Measurements from ENCODE around the gene PYGB.
"Not testable (repeated sequence)": the region's sequence is repeated elsewhere in the genome, so short reads cannot be mapped to it uniquely, and the experiment has no call there.

The PYGB gene

GRCh38 chr20:25230166-25230831 lies 17.6 kb upstream of the PYGB start:
- DNase-seq (ENCODE audit: low spot score) = no peak

DNA sequence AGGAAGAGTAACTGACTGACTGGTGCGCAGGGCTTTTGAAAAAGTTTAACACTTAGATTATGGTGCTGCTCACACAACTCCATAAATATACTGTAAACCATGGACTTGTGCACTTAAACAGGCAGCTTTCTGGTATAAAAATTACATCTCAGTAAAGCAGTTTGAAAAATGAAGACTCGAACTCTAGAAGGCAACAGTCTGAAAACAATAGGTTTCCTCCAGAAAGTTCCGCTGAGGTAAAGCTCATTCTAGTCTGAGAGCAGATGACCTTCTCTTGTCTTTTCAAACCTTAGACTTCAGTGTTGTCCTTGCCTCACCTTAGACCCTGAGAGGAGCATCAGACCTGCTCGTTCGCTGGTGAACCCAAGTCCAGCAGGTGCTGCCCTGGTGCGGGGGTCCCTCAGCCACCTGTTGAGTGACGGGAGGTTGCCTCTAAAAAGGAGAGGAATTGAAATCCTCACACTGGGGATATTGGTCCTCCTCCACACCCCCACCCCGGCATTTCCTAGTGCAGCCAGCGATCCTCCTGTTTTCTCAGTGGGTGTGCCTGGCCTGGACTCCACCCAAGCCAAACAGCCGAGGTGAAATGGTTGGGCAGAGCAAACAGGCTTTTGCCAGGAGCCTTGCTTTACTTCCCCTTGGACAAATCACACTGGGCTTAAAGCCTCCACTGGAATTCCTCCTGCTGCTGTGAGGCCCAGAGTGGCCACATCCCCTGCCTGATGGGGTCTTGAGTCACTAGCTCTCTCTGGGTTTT lies 14.7 kb upstream of the PYGB start:
- DNase-seq (ENCODE audit: low spot score) = peak; percentile 48

GRCh38 chr20:25234009-25234849 lies 13.7 kb upstream of the PYGB start:
- DNase-seq (ENCODE audit: low spot score) = not testable (repeated sequence)

- DNase-seq (ENCODE audit: low spot score) = no peak
Observed at GRCh38 chr20:25236450-25237304, 11.2 kb upstream of the PYGB start.

DNA sequence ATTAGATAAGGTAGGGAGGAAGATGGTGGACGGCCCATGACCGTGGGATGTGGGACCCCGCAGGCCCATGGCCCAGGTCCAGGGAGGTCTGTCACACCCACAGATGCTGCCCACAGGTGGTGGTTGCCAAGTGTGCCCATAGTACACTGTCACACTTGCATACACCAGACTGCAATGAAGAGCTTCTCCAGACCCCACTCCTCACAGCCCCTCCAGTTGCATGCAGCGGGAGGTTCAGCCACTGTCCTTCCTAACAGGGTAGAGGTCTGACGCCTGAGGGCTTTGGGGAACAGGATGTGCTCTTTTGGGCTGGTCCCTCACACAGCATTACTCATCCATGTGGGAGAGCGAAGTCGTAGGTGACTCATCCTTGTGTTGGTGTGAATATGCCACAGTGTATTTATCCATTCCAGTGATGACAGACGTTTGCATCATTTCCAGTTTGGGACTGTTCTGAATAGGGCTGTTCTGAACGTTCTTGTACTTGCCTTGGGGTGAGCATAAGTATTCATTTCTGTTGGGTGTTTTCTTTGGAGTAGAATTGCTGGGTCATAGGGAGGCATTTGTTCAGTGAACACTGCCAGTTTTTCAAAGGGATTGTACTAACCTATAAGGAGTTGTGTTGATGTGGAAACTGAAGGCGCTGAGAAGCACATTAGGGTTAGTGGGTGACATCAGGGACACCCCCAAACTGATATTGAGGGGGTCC lies 10.1 kb upstream of the PYGB start:
- DNase-seq (ENCODE audit: low spot score) = peak; percentile 95

- DNase-seq (ENCODE audit: low spot score) = no peak
Observed at GRCh38 chr20:25238319-25239037, 9.4 kb upstream of the PYGB start.

DNA sequence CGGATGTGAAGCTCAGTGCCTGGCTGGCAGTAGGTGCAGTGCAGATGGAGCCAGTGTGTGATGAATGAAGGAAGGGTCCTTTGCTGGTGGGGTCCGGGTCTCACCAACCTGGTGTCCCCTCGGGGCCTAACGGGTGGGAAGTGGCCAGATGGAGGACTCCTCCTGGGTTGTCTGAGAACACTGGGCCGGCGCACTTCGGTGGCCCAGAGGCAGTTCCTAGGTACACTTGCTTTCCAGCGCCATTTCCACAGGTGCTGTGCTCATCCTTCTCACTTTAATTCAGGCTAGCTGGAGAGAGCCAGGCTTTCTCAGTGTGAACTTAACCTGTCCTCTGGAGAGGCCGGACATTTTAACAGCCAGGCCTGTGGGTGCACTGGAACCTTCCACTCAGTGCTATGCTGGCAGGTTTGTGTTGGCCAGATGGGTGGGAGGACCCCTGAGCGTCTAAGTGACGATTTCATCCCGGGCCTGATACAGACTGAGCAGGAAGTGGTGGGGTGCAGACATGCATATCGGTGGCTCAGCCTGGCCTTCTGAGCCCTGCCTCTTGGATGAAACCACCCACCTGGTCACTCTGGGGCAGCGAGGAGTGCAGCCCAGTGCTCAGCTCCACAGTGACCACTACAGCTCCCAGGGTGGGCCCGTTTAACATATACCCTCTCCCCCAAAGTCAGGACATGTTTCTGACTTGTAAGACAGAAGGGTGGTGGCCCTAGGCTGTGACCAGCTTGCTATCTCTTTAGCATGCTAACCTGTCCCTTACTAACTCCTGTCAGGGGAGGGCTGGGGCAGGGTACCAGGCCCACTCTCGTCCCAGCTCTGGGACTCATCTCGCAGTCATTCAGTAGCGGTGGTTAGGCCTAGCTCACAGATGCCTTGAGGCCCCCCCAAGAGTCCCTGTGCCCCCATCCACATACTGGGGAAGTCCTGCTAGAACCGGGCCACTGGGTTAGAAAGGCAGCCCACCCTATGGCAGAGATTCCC lies 8.2 kb upstream of the PYGB start:
- no peak for DNase-seq (ENCODE audit: low spot score)

DNA sequence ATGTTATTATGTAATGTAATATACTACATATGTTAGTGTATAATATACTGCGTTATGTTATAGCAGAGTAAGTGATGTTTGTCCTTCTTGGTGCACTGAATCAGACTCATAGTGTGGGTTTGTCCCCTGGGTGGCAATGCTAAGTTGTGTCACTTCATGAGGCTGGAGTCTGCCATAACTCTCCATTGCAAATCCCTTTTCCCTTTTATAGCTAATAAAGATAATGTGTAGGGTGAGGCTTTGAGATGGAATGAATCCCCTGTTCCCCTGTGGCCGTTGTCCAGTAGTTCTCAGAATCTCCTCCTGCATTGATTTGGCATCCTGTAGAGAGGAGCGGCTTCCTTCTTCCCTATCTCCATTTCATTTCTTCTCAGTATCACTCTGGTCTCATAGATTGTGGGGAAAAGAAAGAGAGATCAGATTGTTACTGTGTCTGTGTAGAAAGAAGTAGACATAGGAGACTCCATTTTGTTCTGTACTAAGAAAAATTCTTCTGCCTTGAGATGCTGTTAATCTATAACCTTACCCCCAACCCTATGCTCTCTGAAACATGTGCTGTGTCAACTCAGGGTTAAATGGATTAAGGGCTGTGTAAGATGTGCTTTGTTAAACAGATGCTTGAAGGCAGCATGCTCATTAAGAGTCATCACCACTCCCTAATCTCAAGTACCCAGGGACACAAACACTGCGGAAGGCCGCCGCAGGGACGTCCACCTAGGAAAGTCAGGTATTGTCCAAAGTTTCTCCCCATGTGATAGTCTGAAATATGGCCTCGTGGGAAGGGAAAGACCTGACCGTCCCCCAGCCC lies 6.8 kb upstream of the PYGB start:
- not testable (repeated sequence) for DNase-seq (ENCODE audit: low spot score)

- not testable (repeated sequence) for DNase-seq (ENCODE audit: low spot score)
Observed at GRCh38 chr20:25241659-25241955, 6.3 kb upstream of the PYGB start.

DNA sequence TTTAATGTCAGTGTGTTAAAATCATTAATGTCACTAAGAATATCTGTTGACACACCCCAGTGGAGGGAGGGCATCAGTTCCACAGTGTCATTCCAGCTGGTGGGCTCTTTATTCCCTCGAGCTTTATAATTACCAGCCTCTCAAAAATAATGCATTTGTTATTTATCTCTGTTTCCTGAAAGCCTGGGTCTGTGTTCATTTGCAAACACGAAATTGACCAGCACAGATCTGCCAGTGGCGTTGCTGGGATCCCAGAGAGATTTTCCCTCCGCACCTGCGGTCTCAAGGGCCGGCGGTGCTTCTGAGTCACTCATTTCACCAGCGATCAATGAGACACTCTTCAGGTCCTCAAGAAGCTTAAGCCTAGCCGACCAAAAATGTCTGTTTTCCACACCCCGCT lies 5.7 kb upstream of the PYGB start:
- no peak for DNase-seq (ENCODE audit: low spot score)

GRCh38 chr20:25243416-25243979 lies 4.4 kb upstream of the PYGB start:
- DNase-seq (ENCODE audit: low spot score) = no peak

DNA sequence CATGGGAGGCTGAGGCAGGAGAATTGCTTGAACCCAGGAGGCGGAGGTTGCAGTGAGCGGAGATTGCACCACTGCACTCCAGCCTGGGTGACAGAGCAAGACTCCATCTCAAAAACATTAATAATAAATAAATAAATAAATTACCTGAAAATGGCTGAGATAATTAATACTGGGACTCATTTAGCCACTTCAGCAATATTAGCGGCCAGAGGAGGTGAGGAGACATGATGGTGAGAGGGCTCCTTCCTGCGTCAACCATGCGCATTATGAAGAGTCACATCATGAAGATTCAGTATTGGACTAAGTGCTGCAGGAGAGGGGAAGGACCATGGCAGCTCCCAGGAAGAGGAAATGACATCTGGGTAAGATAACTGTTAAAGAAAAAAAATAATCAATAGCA lies 2.9 kb upstream of the PYGB start:
- DNase-seq (ENCODE audit: low spot score) = no peak

- DNase-seq (ENCODE audit: low spot score) = no peak
Observed at GRCh38 chr20:25245461-25245860, 2.4 kb upstream of the PYGB start.

GRCh38 chr20:25246182-25246999 lies 1.5 kb upstream of the PYGB start:
- no peak for DNase-seq (ENCODE audit: low spot score)

- peak; percentile 69 for DNase-seq (ENCODE audit: low spot score)
Observed at GRCh38 chr20:25247000-25247517, 826 bp upstream of the PYGB start.

DNA sequence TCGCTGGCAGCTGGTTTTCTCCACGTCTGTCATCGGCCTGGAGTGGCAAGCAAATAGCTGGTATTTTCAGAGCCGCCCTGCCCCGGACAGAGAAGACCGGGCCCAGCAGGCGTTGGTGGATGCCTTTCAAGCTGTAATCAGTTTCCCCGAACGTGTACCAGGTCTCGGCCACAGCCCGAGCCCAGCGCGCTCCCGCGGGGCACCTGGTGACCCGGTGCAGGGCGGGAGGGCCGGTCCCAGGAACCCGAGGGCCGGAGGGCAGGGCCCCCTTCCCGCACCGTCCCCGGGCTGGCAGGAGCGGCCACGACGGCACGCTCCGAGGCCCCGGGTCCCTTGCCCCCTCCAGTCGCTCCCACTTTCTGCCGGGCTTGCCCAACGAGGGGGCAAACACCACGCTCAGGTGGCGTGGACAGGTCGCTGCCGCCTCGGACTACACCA lies 348 bp upstream of the PYGB start:
- no peak for DNase-seq (ENCODE audit: low spot score)

DNA sequence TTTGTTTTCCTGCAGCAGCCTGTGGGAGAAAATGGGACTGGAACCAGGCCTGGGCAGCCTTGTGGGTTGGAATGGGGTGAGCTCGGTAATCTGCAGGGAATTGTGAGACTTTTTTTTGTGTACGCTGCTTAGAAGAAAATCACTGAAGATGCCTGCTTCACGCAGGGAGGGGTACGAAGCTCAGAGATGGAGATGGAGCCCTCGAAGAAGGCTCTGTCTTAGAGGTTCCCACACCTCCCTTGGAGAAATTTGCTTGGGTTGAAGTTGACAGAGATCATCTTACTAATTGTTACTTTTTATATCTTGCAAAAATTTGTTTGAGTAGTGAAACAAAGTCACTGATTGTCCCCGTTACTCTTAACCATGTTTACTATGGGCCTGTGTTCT lies 894 bp downstream of the PYGB start:
- DNase-seq (ENCODE audit: low spot score) = no peak
